ENCODE results near the gene DDIT4.

DDIT4 gene

GRCh38 chr10:72264536-72264935, 9.2 kb upstream of the DDIT4 start:
- TF ChIP-seq REST (IDR thresholded peaks at IDR 0.05; ENCODE audit: insufficient read depth in 1 of 2, low read depth in 2 of 2, low read length in 2 of 2) (no peak), TAF1 (IDR thresholded peaks at IDR 0.05; ENCODE audit: borderline replicate concordance, insufficient read depth, low read length) (no peak), SIN3A (IDR thresholded peaks at IDR 0.05; ENCODE audit: borderline replicate concordance, insufficient read depth, low read length) (no peak), POLR2AphosphoS5 (IDR thresholded peaks at IDR 0.05; ENCODE audit: low read depth, low read length) (no peak), FOXP2 (optimal IDR thresholded peaks at IDR 0.05; ENCODE audit: borderline replicate concordance, extremely low read depth, extremely low read length, insufficient read depth) (no peak)

GRCh38 chr10:72265508-72265907, 8.2 kb upstream of the DDIT4 start:
- TF ChIP-seq REST (IDR thresholded peaks at IDR 0.05; ENCODE audit: insufficient read depth in 1 of 2, low read depth in 2 of 2, low read length in 2 of 2) = no peak
- no peak for TF ChIP-seq SIN3A (IDR thresholded peaks at IDR 0.05; ENCODE audit: borderline replicate concordance, insufficient read depth, low read length)
- TF ChIP-seq FOXP2 (optimal IDR thresholded peaks at IDR 0.05; ENCODE audit: borderline replicate concordance, extremely low read depth, extremely low read length, insufficient read depth) = no peak
- no peak for TF ChIP-seq POLR2AphosphoS5 (IDR thresholded peaks at IDR 0.05; ENCODE audit: low read depth, low read length)
- TF ChIP-seq TAF1 (IDR thresholded peaks at IDR 0.05; ENCODE audit: borderline replicate concordance, insufficient read depth, low read length) = no peak

- TF ChIP-seq SIN3A (IDR thresholded peaks at IDR 0.05; ENCODE audit: borderline replicate concordance, insufficient read depth, low read length) = no peak
- no peak for TF ChIP-seq POLR2AphosphoS5 (IDR thresholded peaks at IDR 0.05; ENCODE audit: low read depth, low read length)
- no peak for TF ChIP-seq FOXP2 (optimal IDR thresholded peaks at IDR 0.05; ENCODE audit: borderline replicate concordance, extremely low read depth, extremely low read length, insufficient read depth)
- no peak for TF ChIP-seq REST (IDR thresholded peaks at IDR 0.05; ENCODE audit: insufficient read depth in 1 of 2, low read depth in 2 of 2, low read length in 2 of 2)
- no peak for TF ChIP-seq TAF1 (IDR thresholded peaks at IDR 0.05; ENCODE audit: borderline replicate concordance, insufficient read depth, low read length)
Measured at GRCh38 chr10:72265990-72266865, 7.5 kb upstream of the DDIT4 start.

- TF ChIP-seq REST (IDR thresholded peaks at IDR 0.05; ENCODE audit: insufficient read depth in 1 of 2, low read depth in 2 of 2, low read length in 2 of 2) (no peak), FOXP2 (optimal IDR thresholded peaks at IDR 0.05; ENCODE audit: borderline replicate concordance, extremely low read depth, extremely low read length, insufficient read depth) (no peak), TAF1 (IDR thresholded peaks at IDR 0.05; ENCODE audit: borderline replicate concordance, insufficient read depth, low read length) (no peak), SIN3A (IDR thresholded peaks at IDR 0.05; ENCODE audit: borderline replicate concordance, insufficient read depth, low read length) (no peak), POLR2AphosphoS5 (IDR thresholded peaks at IDR 0.05; ENCODE audit: low read depth, low read length) (no peak)
Measured at GRCh38 chr10:72267381-72267780, 6.3 kb upstream of the DDIT4 start.

Data from PFSK-1 (cell line).